ENCODE data around the gene ZNF317.
A peak's percentile ranks its signal among the peaks of the same experiment; 100 is the strongest.

Gene ZNF317

DNA sequence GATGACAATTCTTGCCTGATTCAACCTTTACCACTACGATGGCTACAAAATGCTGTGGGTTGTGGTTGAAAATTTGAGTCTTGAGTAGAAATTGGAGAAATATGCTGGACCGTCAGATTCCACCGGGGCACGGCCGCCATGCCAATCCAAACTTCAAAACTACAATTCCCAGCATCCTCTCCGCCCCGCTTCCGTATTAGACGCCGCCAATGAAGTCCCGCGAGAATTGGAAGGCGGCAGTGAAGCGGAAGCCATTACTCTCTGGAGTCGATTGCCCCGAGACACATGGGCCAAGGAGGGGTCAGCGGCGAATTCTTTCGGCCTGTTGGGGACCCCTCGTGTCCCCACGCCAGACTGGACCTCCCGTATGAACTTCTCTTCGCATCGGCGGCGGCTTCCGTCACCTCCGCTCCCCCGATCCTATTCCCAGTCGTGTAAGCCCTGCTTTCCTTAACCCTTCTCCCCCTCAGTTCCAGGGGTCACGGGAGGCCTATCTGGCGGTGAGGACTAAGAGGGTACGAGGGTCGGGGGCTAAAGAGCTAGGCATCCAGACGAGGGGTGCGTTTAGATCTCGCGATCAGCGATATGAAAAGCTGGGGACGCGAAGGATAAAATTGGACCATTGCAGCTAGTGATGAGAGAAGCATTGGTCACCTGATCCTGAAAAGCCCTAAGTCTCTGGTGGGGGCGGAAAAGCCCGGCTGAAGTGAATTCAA is at the start of gene ZNF317:
ZNF317 (plus strand) TSS at position 239 of the 716 bp plus-strand sequence. CDS start 15,620 bp downstream, outside the sequence.
- DNase-seq = peak; percentile 82

DNA sequence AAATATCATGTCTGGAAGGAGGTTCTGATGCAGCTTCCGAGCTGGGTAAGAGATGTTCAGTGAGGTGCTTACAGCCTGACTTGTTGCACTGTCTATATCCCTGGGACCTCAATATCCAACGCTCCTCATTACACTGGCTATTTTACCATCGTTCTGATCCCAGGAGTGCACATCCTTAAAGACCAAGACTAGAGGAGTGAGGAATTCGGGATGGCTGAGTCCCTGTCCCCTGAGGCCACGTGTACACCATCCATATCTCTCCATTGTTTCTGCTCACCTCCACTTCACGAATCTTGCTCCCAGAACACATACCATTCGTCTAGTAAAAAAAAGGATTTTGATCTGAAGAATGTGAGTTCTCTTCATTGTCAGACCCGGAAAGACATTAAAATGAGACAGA is 32.8 kb upstream of the ZNF317 start, which contains the start of gene OR7G2:
OR7G2 (minus strand) TSS at position 101 of the 400 bp plus-strand sequence. CDS start 4,232 bp downstream, outside the sequence.
- DNase-seq = no peak

DNA sequence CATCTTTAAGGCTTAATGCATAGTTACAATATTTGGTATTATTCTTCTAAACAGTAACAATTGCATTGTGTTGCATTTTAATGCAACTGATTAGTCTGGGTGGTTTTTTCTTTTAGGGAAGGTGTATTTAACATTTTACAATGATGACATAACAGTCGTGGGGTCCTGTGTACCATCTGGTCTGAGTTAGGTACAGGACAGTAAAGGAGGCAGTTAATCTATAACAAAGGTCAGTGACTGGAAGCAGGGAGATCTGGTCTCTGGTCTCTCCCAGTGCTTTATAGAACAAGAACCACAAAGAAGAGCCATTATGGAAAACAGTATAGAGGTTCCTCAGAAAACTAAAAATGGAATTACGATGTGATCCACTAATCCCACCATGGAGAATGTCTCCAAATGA is 30.2 kb upstream of the ZNF317 start:
- DNase-seq = no peak

- DNase-seq = no peak
Observed at GRCh38 chr19:9115307-9115813, 24.8 kb upstream of the ZNF317 start, which contains the start of gene OR7G1. Gene OR7G1 (minus strand): TSS chr19:9115763. CDS start chr19:9115763, 0 bp downstream.

GRCh38 chr19:9116547-9116946 is 23.6 kb upstream of the ZNF317 start:
- no peak for DNase-seq

DNA sequence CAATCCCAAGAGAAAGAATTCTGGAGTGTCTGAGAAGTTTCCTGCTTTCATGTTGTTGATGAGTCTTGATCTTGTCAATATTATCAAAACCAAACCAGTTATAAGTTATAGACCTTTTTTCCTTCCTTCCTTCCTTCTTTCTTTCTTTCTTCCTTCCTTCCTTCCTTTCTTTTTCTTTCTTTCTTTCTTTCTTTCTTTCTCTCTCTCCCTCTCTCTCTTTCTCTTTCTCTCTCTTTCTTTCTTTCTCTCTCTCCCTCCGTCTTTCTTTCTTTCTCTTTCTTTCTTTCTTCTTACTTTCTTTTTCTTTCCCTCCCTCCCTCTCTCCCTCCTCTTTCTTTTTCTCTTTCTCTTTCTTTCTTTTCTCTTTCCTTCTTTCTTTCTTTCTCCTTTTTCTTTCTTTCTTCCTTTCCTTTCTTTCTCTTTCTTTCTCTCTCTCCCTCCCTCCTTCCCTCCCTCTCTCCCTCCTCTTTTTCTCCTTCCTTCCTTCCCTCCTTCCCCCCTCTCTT is 13.2 kb upstream of the ZNF317 start, which contains the start of gene OR7G3:
OR7G3 (minus strand) TSS at position 51 of the 506 bp plus-strand sequence; CDS start at position 51, 0 bp downstream.
- DNase-seq = no peak

DNA sequence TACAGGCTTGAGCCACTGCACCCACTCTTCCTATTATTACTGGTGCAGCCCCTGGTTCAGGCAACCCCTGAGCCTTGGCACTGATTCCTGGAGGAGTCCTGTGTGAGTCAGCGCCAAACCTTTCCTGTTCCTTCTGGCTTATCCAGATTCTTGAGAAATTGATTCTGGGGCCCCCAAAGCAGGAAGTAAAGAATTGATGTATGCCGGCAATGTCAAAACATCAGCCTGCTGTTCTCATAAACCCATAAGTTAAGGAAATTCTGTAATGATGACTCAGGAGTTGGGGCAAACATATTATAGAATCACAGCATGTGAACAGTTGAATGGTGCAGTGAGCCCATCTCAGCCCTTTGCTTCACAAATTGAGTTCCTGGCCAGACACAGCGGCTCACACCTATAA is 12.0 kb upstream of the ZNF317 start:
- no peak for DNase-seq

DNA sequence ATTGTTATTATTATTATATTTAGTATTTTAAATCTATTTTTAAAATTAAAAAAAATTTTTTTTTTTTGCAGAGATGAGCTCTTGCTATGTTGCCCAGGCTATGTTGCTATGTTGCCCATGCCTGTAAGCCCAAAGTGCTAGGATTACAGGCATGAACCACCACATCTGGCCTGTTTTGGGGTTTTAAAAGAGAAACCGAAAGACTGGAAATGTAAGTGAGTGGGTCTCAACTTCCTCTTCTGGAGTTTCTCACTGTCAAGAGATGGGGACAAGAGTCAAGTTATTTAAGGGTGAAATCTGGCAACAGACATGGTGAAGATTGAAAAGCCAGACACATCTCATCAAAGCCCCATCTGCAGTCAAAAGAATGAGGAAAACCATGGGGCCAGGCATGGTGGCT is 9.2 kb upstream of the ZNF317 start:
- DNase-seq = no peak

DNA sequence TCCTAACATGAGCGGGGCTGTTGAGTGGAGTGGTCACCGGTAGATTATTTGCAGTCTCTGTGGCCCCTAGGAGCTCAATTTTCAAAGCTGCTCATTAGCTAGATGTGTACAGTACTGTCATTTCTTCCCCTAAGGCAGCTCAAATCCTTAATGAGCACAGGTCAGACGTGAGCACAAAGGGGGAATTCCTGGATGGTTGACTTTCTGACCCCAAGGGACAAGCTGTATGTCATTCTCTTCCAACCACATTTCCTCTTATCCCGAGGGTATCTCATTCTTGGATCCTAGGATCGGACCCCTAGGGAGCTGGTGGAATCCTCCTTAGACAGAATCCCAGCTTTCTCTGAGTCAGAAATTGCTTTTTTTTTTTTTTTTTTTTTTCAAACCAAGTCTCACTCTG is 7.8 kb upstream of the ZNF317 start:
- DNase-seq = no peak

GRCh38 chr19:9139609-9140158 is 513 bp upstream of the ZNF317 start:
- no peak for DNase-seq

GRCh38 chr19:9144920-9145319 is 4.7 kb downstream of the ZNF317 start:
- no peak for DNase-seq

GRCh38 chr19:9146882-9147281 is 6.7 kb downstream of the ZNF317 start:
- no peak for DNase-seq

DNA sequence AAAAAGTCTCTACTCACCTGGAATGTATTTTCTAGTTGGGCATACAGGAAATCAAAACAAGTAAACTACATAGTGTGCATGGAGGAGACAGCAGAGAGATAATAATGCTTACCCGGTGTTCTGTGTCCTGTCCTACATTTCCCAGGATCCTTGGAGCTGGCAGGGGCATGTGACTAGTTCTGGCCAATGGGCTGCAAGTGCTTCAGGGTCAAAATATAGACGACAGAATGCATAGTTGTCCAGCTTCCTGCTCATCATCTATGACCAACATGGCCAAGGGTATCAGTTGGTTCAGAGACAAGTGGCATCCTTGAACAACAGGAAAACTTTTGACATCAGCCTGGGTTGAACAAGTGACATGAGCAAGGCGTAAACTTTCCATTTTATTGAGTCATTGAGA is 8.5 kb downstream of the ZNF317 start:
- no peak for DNase-seq

GRCh38 chr19:9149997-9150396 is 9.8 kb downstream of the ZNF317 start:
- no peak for DNase-seq

DNA sequence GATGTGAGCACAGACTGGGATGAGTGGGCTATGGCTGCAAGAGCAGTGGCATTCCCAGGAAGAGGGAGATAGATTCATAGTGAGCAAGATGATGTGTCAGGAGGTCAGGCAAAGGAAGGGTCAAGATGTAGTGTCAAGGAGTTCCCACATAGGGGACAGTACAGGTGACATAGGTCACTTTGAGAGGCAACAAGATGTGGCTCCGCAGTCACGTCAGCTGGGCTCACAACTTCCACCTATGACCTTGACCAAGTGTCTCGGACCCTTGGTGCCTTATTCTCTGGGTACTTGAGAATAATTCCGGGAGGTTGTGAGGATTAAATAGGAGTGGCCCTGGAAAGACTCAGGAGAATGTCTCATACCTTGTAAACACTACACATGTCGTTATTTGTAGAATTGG is 10.5 kb downstream of the ZNF317 start:
- DNase-seq = no peak

- no peak for DNase-seq
Observed at GRCh38 chr19:9151367-9151766, 11.2 kb downstream of the ZNF317 start.

- no peak for DNase-seq
Observed at GRCh38 chr19:9155591-9155990, 15.4 kb downstream of the ZNF317 start.

DNA sequence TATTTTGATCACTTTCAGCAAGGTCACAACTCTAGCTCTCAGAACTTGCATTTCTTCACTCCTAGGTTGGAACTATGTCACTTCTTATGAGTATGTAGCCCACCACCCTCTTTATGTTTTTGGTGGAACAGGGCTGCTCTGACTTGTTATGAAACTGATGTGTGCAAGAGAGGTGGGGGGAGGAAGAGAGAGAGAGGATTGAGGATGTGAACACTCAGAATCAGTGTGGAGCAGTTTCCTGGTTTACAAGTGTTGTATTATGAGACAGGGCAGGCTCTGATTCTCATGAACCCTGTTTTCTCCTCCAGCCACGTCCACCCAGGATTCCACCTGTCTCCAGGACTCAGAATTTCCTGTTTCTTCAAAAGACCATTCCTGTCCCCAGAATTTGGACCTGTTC is 16.1 kb downstream of the ZNF317 start:
- no peak for DNase-seq

- DNase-seq = no peak
Observed at GRCh38 chr19:9159891-9160290, 19.7 kb downstream of the ZNF317 start.

- no peak for DNase-seq
Observed at GRCh38 chr19:9161427-9161826, 21.2 kb downstream of the ZNF317 start.

GRCh38 chr19:9165261-9165660 is 25.1 kb downstream of the ZNF317 start:
- DNase-seq = no peak

DNA sequence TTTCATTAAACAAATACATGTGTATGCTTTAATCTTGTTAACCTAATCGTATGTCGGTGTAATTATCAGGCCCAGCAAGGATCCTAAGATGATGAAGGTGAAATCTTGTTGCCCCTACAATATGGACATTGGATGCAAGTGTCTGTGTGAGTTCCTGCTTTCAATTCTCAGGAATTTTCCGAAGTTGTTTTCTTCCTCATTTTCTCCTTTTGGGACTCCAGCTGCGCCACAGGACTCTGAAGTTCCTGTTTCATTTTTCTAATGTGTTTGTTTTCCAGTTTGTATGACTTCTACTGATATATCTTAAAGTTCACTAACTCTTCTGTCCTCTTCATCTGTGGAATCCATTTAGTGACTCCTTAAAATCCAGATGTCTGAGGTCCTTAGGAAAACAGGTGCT is 26.6 kb downstream of the ZNF317 start:
- DNase-seq = no peak

- DNase-seq = no peak
Observed at GRCh38 chr19:9171393-9171991, 31.3 kb downstream of the ZNF317 start.

DNA sequence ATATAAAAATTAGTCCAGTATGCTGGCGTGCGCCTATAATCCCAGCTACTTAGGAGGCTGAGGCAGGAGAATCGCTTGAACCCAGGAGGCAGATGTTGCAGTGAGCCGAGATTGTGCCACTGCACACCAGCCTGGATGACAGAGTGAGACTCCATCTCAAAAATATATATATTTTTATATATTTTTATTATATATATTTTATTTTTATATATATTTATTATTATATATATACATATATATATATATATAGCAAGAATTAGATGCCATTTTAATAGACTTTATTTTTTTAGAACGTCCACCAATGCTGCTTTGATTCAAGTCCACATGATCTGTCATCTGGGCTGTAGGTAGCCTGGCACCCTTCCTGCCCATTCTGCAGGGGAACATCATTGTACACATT is 35.1 kb downstream of the ZNF317 start:
- no peak for DNase-seq

All from NK-92 treated with Interleukin-12 subunit alpha and Interleukin-12 subunit beta, amount 100 ng/mL, for 24 hours (cell line).